ENCODE data around the gene MATR3. TPM values are rescaled to one million over a fixed set of nuclear protein-coding genes. Genes with fewer than 3 reads are reported as not detected.

Gene MATR3
- total RNA-seq, 1 experiment from 2014 or later = 346 TPM

DNA sequence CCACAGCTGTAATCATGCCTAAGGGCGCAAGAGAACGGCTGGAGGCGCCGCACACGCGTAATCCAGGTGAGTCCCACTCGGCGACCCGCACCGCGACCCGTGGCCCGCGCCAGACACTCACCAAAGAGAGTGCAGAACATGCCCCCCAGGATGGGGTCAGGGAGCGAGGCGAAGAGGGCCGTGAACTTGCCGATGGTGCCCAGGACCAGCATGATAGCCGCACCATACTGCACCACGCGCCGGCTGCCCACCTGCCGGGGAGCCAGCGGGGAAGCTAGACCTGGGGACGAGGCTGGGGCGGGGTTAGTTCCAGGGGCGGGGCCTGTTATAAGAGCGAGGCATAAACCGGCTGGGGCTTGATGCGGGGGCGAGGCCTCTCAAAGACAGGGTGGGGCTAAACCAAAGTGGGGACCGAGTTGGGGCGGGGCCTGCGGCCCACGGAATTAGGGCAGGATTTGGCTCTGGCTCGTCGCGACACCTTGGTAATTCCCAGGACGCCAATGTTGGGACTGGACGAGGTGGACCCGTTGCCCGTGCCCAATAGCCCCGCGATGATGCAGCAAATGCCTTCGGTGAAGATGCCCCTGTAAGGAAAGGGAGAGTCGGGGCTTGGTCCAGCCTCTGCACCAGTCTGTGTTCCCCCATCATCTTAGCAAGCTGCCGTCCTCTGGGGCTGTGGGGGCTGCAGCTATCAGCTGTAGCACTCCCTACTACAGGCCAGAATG is 84.7 kb downstream of the MATR3 start:
- no peak for DNase-seq (ENCODE audit: low spot score)
- in situ Hi-C loops (cut with HindIII; ENCODE audit: low sequenced_read_pairs) = no loop called here

GRCh38 chr5:139378941-139379361 is 85.4 kb downstream of the MATR3 start:
- in situ Hi-C loops (cut with HindIII; ENCODE audit: low sequenced_read_pairs) = no loop called here
- no peak for DNase-seq (ENCODE audit: low spot score)

DNA sequence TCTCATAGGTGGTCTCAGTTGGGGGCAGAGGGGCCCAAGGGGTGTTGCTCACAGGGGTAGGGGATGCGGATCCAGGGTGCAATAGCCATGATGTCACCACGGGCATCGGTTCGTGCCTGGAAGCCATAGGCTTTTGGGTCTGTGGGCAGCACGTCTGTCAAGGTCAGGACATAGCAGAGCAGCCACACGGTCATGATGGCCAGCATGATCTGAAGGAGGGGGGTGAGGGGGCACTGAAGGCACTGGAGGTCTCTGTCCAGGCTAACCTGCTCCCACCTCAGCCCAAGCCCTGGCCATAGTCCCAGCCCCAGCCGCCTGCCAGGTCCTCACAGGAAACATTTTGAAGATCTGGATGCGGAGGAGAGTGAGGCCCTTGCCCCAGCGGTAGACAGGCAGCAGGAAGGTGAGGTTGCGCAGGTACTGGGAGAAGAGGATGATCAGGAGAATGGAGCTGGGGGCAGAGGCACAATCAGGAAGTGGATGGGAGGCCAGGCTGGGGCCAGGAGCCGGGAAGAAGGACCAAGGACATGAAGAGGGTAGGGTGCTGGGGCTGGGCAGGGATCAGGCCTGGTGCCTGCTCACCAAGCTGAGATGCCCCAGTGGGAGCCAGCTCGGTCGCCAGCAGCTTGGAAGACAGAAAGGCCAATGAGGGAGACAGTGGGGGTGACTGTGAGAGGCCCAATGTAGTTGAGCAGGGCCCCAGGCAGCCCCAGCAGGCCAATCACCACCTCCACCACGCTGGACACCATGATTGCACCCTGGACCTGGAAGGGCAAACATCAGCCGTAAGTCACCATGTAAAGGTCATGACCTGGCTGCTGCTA is 86.3 kb downstream of the MATR3 start:
- in situ Hi-C loops (cut with HindIII; ENCODE audit: low sequenced_read_pairs) = no loop called here
- no peak for DNase-seq (ENCODE audit: low spot score)

Other genes starting within 250 kb of the MATR3 start
- gene SIL1, start 95.4 kb upstream of the MATR3 start, total RNA-seq (2014; rRNA removed; shearing (Covaris generic)) = 31.3 and 66.4 TPM in 2 replicates
- gene PAIP2, start 48.1 kb downstream of the MATR3 start, total RNA-seq (2014; rRNA removed; shearing (Covaris generic)) = 70.2 and 79.6 TPM in 2 replicates
- gene SLC23A1, start 89.6 kb downstream of the MATR3 start, total RNA-seq (2014; rRNA removed; shearing (Covaris generic)) = not detected in 2 replicates
- gene MZB1, start 96.2 kb downstream of the MATR3 start, total RNA-seq (2014; rRNA removed; shearing (Covaris generic)) = not detected in 2 replicates
- 0.55 and 0.78 TPM in 2 replicates for gene PROB1, start 101.4 kb downstream of the MATR3 start, total RNA-seq (2014; rRNA removed; shearing (Covaris generic))
- 10.6 and 24.7 TPM in 2 replicates for gene SPATA24, start 110.3 kb downstream of the MATR3 start, total RNA-seq (2014; rRNA removed; shearing (Covaris generic))
- gene DNAJC18, start 145.8 kb downstream of the MATR3 start, total RNA-seq (2014; rRNA removed; shearing (Covaris generic)) = 4.1 and 18.8 TPM in 2 replicates
- 2.0 and 6.3 TPM in 2 replicates for gene ECSCR, start 169.0 kb downstream of the MATR3 start, total RNA-seq (2014; rRNA removed; shearing (Covaris generic))
- gene SMIM33, start 177.3 kb downstream of the MATR3 start, total RNA-seq (2014; rRNA removed; shearing (Covaris generic)) = not detected in 2 replicates
- 23.1 and 49.2 TPM in 2 replicates for gene STING1, start 189.0 kb downstream of the MATR3 start, total RNA-seq (2014; rRNA removed; shearing (Covaris generic))